GM12878 (cell line): ENCODE data around the gene MRPL44. TPM values are rescaled to one million over a fixed set of nuclear protein-coding genes. Genes with fewer than 3 reads are reported as not detected.

ENCODE experiments used
- ASH2L ChIP-seq: fragments of 300-600, 200-600 bp; sonication (generic); IDR thresholded peaks from 2 replicates; pipeline ENCODE4 v1.6.1; 2017; ENCODE audit warnings: low read depth, mild to moderate bottlenecking, borderline replicate concordance
- BCL11A ChIP-seq: IDR thresholded peaks from 2 replicates; pipeline ENCODE4 v1.6.1; 2011; ENCODE audit warnings: low read depth, low read length
- CEBPB ChIP-seq, 2 experiments: fragments of 150-350 bp in 1 of 2; IDR thresholded peaks; 2 replicates each; pipeline ENCODE4 v1.6.1; 2012 to 2014; ENCODE audit warnings: low read depth in 2 of 2, low read length in 2 of 2, borderline replicate concordance in 1 of 2, inconsistent platforms in 1 of 2
- ELK1 ChIP-seq: IDR thresholded peaks from 2 replicates; pipeline ENCODE4 v1.6.1; 2012; ENCODE audit warnings: low read depth, low read length, improper control_type of control experiment
- FOS ChIP-seq: IDR thresholded peaks from 3 replicates; pipeline ENCODE4 v1.6.1; 2011; ENCODE audit warnings: borderline replicate concordance; ENCODE audit not compliant: insufficient read length; ENCODE audit errors: extremely low read depth
- LARP7 ChIP-seq: fragments of 450-650 bp; IDR thresholded peaks from 2 replicates; pipeline ENCODE4 v1.6.1; 2017; ENCODE audit warnings: mild to moderate bottlenecking
- NFIC ChIP-seq: IDR thresholded peaks from 2 replicates; pipeline ENCODE4 v1.6.1; 2012; ENCODE audit warnings: low read depth, mild to moderate bottlenecking, inconsistent platforms, low read length, moderate library complexity
- NKRF ChIP-seq: fragments of 450-650 bp; conservative IDR thresholded peaks from 2 replicates; pipeline ENCODE4 v1.6.1; 2017; ENCODE audit warnings: mild to moderate bottlenecking, moderate library complexity
- NR2C1 ChIP-seq: fragments of 450-650 bp; IDR thresholded peaks from 2 replicates; pipeline ENCODE4 v1.6.1; 2017; ENCODE audit warnings: antibody characterized with exemption, mild to moderate bottlenecking, moderate library complexity
- POLR2A ChIP-seq: IDR thresholded peaks from 2 replicates; pipeline ENCODE4 v1.6.1; 2011; ENCODE audit warnings: low read depth, mild to moderate bottlenecking, low read length
- POLR2AphosphoS2 ChIP-seq: IDR thresholded peaks from 2 replicates; pipeline ENCODE4 v1.6.1; 2011; ENCODE audit warnings: low read depth, mild to moderate bottlenecking, low read length, improper control_type of control experiment, moderate library complexity
- POU2F2 ChIP-seq: IDR thresholded peaks from 3 replicates; pipeline ENCODE4 v1.6.1; 2011; ENCODE audit warnings: low read depth, mild to moderate bottlenecking, low read length, borderline replicate concordance
- REST ChIP-seq: IDR thresholded peaks from 2 replicates; pipeline ENCODE4 v1.6.1; 2012; ENCODE audit warnings: mild to moderate bottlenecking, low read depth, low read length
- SP1 ChIP-seq: IDR thresholded peaks from one replicate; pipeline ENCODE4 v1.6.1; 2011; ENCODE audit warnings: low read depth, low read length
- SREBF2 ChIP-seq: IDR thresholded peaks from 2 replicates; pipeline ENCODE4 v1.6.1; 2012; ENCODE audit warnings: mild to moderate bottlenecking, low read length
- ZBTB40 ChIP-seq: fragments of 450-650 bp; IDR thresholded peaks from 2 replicates; pipeline ENCODE4 v1.6.1; 2016; ENCODE audit warnings: mild to moderate bottlenecking, moderate library complexity, borderline replicate concordance
- ZNF274 ChIP-seq: IDR thresholded peaks from one replicate; pipeline ENCODE4 v1.8.0; 2011; ENCODE audit not compliant: insufficient read length, insufficient read depth
- polyA plus RNA-seq, 11 experiments: library from polyadenylated mRNA; depleted of rRNA in 4 of 11; unstranded in 6 of 11; stranded (reverse) in 5 of 11; fragments of >200 nt; fragmentation: Nextera tagmentation in 4 of 11; fragmentation: Illumina TruSeq in 1 of 11; extraction: Ambion mirVana in 4 of 11; extraction: Trizol in 1 of 11; gene quantifications; 1 replicate in 1 of 11; 2 replicates in 10 of 11; pipeline versions ENCODE4 v1.2.1 to v1.2.3, GENCODE V29; 2011 to 2016; ENCODE audit warnings: inconsistent platforms in 2 of 11, missing spikeins in 2 of 11, low read depth in 1 of 11
- total RNA-seq, 4 experiments: library from RNA; depleted of rRNA in 3 of 4; stranded (reverse); fragments of >200 nt in 3 of 4; fragmentation: Illumina TruSeq in 1 of 4; extraction: Trizol in 1 of 4; gene quantifications; 2 replicates each; pipeline versions ENCODE4 v1.2.1 to v1.2.3, GENCODE V29; 2013 to 2021

The MRPL44 gene
- total and polyA plus RNA-seq, 10 of the 15 experiments (the other 5 are each of a cell fraction or from before 2014, with no cell fraction given), result 18.3 to 44.3 (median 37.5) TPM

GRCh38 chr2:223957092-223957851 lies at the start of gene MRPL44 (continued):
- TF ChIP-seq ZBTB40 (peak; percentile 99), REST (no peak), BCL11A (peak; percentile 39; the same call in 1 of the 2 replicates), ELK1 (peak; percentile 81; the same call in 1 of the 2 replicates), FOS (no peak), SP1 (peak; percentile 85), POLR2A (peak; percentile 96), POU2F2 (peak; percentile 95), NFIC (no peak), NR2C1 (peak; percentile 78), SREBF2 (peak; percentile 63; the same call in 1 of the 2 replicates), NKRF (peak; percentile 78), LARP7 (peak; percentile 95), POLR2AphosphoS2 (peak; percentile 78; the same call in 1 of the 2 replicates), ZNF274 (no peak), ASH2L (peak; percentile 94; the same call in 1 of the 2 replicates), CEBPB (IDR thresholded peaks at IDR 0.05; ENCODE audit: borderline replicate concordance in 1 of 2, low read depth in 2 of 2, low read length in 2 of 2) (no peak)
